Osteocyte (in vitro differentiated cells): ENCODE data around the gene HUS1. TPM values are rescaled to one million over a fixed set of nuclear protein-coding genes. Genes with fewer than 3 reads are reported as not detected.

Source experiments
- DNase-seq: peaks from one replicate; pipeline ENCODE4 v3.0.0; 2021; ENCODE audit warnings: mixed read lengths; ENCODE audit not compliant: unreplicated experiment; ENCODE audit errors: extremely low spot score
- H3K27ac Mint-ChIP-seq: one replicate; pipeline ENCODE4 v1.8.0; 2021; ENCODE audit warnings: mild to moderate bottlenecking, mixed read lengths; ENCODE audit not compliant: unreplicated experiment
- H3K27me3 Mint-ChIP-seq: one replicate; pipeline ENCODE4 v1.8.0; 2021; ENCODE audit warnings: mixed read lengths; ENCODE audit not compliant: unreplicated experiment
- H3K36me3 Mint-ChIP-seq: one replicate; pipeline ENCODE4 v1.8.0; 2021; ENCODE audit warnings: mixed read lengths; ENCODE audit not compliant: unreplicated experiment
- H3K4me1 Mint-ChIP-seq: one replicate; pipeline ENCODE4 v1.8.0; 2021; ENCODE audit warnings: mixed read lengths; ENCODE audit not compliant: unreplicated experiment
- H3K4me3 Mint-ChIP-seq: one replicate; pipeline ENCODE4 v1.8.0; 2021; ENCODE audit warnings: mild to moderate bottlenecking, moderate library complexity, mixed read lengths; ENCODE audit not compliant: unreplicated experiment
- H3K9me3 Mint-ChIP-seq: one replicate; pipeline ENCODE4 v1.8.0; 2021; ENCODE audit warnings: mixed read lengths; ENCODE audit not compliant: unreplicated experiment
- total RNA-seq: library from RNA; stranded (reverse); gene quantifications from 2 replicates; pipeline ENCODE4 v1.2.1, GENCODE V29; 2021
- TF ChIP-seq, protein P1 (sequence below): fragments of 200-600 bp; sonication (generic); IDR thresholded peaks from 2 replicates; pipeline ENCODE4 v1.5.0; 2021; ENCODE audit warnings: antibody characterized with exemption, mild to moderate bottlenecking, moderate library complexity

The HUS1 gene
- total RNA-seq, 1 donor from 2014 or later, result 28.8 TPM

DNA sequence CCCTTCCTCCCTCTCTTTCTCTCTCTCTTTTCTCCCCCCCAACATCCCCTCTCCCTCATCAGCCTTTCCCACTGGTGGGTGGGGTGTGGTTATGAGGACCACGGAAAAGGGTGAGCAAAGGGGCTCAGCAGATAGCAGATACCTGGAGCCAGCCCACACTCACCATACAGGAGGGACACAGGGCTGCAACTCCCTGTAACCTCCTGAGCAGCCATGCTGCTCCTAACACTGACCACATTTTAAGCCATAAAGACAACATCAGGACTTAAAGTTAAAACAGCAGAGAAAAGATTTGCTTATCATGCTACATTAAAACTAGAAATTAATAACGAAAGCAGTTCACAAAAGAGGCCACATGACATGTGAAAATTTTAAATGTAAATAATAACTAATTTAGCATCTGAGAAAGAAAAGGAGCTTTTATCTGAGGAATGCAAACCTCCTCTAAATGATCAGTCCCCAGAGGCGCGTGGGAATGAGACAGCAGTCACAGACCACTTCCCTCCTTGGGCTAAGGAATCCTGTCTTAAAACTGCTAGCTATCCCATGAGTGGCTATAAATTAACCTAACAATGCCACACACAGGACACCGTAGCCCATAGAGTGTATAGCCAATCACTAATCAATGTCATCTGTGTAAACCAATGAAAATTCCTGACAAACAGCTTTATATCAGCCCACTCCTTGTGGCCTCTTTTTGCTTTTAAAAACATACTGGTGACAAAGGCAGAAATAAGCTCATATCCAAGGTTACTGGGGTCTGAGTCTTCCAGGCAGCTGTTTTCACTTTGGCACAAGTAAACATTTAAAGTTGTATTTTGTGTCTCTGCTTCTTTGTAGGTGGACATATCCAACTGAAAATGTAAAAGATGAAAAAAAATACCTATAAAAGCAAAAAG, 64.4 kb downstream of the HUS1 start:
- H3K4me3 Mint-ChIP-seq, result no peak overlapping the region
- TF ChIP-seq, protein P1, sequence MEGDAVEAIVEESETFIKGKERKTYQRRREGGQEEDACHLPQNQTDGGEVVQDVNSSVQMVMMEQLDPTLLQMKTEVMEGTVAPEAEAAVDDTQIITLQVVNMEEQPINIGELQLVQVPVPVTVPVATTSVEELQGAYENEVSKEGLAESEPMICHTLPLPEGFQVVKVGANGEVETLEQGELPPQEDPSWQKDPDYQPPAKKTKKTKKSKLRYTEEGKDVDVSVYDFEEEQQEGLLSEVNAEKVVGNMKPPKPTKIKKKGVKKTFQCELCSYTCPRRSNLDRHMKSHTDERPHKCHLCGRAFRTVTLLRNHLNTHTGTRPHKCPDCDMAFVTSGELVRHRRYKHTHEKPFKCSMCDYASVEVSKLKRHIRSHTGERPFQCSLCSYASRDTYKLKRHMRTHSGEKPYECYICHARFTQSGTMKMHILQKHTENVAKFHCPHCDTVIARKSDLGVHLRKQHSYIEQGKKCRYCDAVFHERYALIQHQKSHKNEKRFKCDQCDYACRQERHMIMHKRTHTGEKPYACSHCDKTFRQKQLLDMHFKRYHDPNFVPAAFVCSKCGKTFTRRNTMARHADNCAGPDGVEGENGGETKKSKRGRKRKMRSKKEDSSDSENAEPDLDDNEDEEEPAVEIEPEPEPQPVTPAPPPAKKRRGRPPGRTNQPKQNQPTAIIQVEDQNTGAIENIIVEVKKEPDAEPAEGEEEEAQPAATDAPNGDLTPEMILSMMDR, result no peak
- no peaks in the 10 kb centered on the region for H3K36me3 Mint-ChIP-seq
- no peak overlapping the region for H3K27ac Mint-ChIP-seq
- peaks cover 11% of the 10 kb centered on the region for H3K9me3 Mint-ChIP-seq
- peak; percentile 21 for DNase-seq
- peaks cover 8% of the 10 kb centered on the region for H3K4me1 Mint-ChIP-seq
- H3K27me3 Mint-ChIP-seq, result peaks cover 14% of the 10 kb centered on the region

Other genes with a start within 250 kb of the HUS1 start
- 0.05 and 0.13 TPM in 2 replicates for gene PKD1L1, start 31.1 kb downstream of the HUS1 start, total RNA-seq
- not detected in 2 replicates for gene SUN3, start 49.5 kb upstream of the HUS1 start, total RNA-seq
- gene C7orf57, start 55.9 kb upstream of the HUS1 start, total RNA-seq, result not detected in 2 replicates
- gene UPP1, start 109.7 kb upstream of the HUS1 start, total RNA-seq, result 26.8 and 27.3 TPM in 2 replicates
- gene ABCA13, start 191.8 kb upstream of the HUS1 start, total RNA-seq, result 0.63 and 1.1 TPM in 2 replicates